Endodermal cell (in vitro differentiated cells): ENCODE data around the gene NEAT1. TPM values are rescaled to one million over a fixed set of nuclear protein-coding genes. Genes with fewer than 3 reads are reported as not detected.

Source experiments
- DNase-seq: peaks from one replicate; pipeline ENCODE4 v3.0.0-alpha.2; 2017
- H3K27ac ChIP-seq: 2 replicates; pipeline ENCODE4 v1.5.1; 2013; ENCODE audit warnings: mild to moderate bottlenecking, low read depth, low read length, moderate library complexity
- H3K27me3 ChIP-seq: 2 replicates; pipeline ENCODE4 v1.6.1; 2013; ENCODE audit warnings: mild to moderate bottlenecking, low read length, moderate library complexity; ENCODE audit not compliant: insufficient read depth, control insufficient read depth, poor library complexity, severe bottlenecking
- H3K36me3 ChIP-seq: 2 replicates; pipeline ENCODE4 v1.7.0; 2013; ENCODE audit warnings: mild to moderate bottlenecking, low read length, moderate library complexity; ENCODE audit not compliant: control insufficient read depth, insufficient read depth
- H3K4me1 ChIP-seq: one replicate; pipeline ENCODE4 v1.7.0; 2013; ENCODE audit warnings: low read length; ENCODE audit not compliant: control insufficient read depth, insufficient read depth
- H3K4me3 ChIP-seq: 2 replicates; pipeline ENCODE4 v1.5.1; 2013; ENCODE audit warnings: mild to moderate bottlenecking, low read length, moderate library complexity
- H3K9ac ChIP-seq: 2 replicates; pipeline ENCODE4 v1.6.1; 2013; ENCODE audit warnings: mild to moderate bottlenecking, low read length, moderate library complexity; ENCODE audit not compliant: poor library complexity, severe bottlenecking; ENCODE audit errors: extremely low read depth
- H3K9me3 ChIP-seq: 2 replicates; pipeline ENCODE4 v1.6.1; 2013; ENCODE audit warnings: mild to moderate bottlenecking, low read length, moderate library complexity; ENCODE audit not compliant: control insufficient read depth
- H3K27ac Mint-ChIP-seq: 2 replicates; pipeline ENCODE4 v1.8.0; 2020; ENCODE audit warnings: mixed read lengths
- H3K27me3 Mint-ChIP-seq: 2 replicates; pipeline ENCODE4 v1.8.0; 2021; ENCODE audit warnings: mild to moderate bottlenecking, mixed read lengths; ENCODE audit not compliant: insufficient read depth
- H3K36me3 Mint-ChIP-seq: 2 replicates; pipeline ENCODE4 v1.8.0; 2020; ENCODE audit warnings: low read depth, mixed read lengths
- H3K4me1 Mint-ChIP-seq: 2 replicates; pipeline ENCODE4 v1.8.0; 2020; ENCODE audit warnings: mixed read lengths
- H3K4me3 Mint-ChIP-seq: 2 replicates; pipeline ENCODE4 v1.8.0; 2020; ENCODE audit warnings: mild to moderate bottlenecking, moderate library complexity, mixed read lengths
- H3K9me3 Mint-ChIP-seq: 2 replicates; pipeline ENCODE4 v1.8.0; 2020; ENCODE audit warnings: mild to moderate bottlenecking, mixed read lengths
- CTCF ChIP-seq: fragments of 200-600 bp; sonication (generic); conservative IDR thresholded peaks from 2 replicates; pipeline ENCODE4 v1.5.0; 2021; ENCODE audit warnings: antibody characterized with exemption, mild to moderate bottlenecking
- WGBS, 2 experiments: methylation state at CpG; one replicate each; pipeline versions ENCODE4 v1.1.5 to v1.1.7; 2013; ENCODE audit warnings: missing lambda C conversion rate in 2 of 2, mixed read lengths in 1 of 2; ENCODE audit not compliant: insufficient coverage in 1 of 2, insufficient read length in 1 of 2; 5-methylcytosine and 5-hydroxymethylcytosine counted together
- total RNA-seq, 2 donors: library from RNA; stranded (reverse); fragmentation: NEBNext Ultra II Directional in 1 of 2; extraction: Animal tissue kit (Norgen Biotek cat#: 25700) in 1 of 2; gene quantifications; 2 replicates in 1 of 2; 3 replicates in 1 of 2; pipeline ENCODE4 v1.2.1, GENCODE V29; 2021

NEAT1 gene
- total RNA-seq, 2 donors from 2014 or later: 61.3 to 85.2 TPM

GRCh38 chr11:65414776-65415498, 7.7 kb upstream of the NEAT1 start:
- no peak for DNase-seq
- Mint-ChIP-seq H3K4me3 (no peak overlapping the region), H3K27me3 (no peaks in the 10 kb centered on the region), H3K36me3 (peaks cover 17% of the 10 kb centered on the region), H3K4me1 (peaks cover 41% of the 10 kb centered on the region), H3K27ac (no peak overlapping the region), H3K9me3 (no peaks in the 10 kb centered on the region)
- Histone ChIP-seq H3K4me3 (no peak overlapping the region), H3K4me1 (peaks cover 17% of the 10 kb centered on the region), H3K9me3 (no peaks in the 10 kb centered on the region), H3K36me3 (peaks cover under 1% of the 10 kb centered on the region), H3K9ac (no peak overlapping the region), H3K27me3 (no peaks in the 10 kb centered on the region), H3K27ac (no peak overlapping the region)
- no peak for TF ChIP-seq CTCF
- WGBS, 2 experiments: 91 to 92% methylated on average over 9 to 11 of the region's 11 CpGs

GRCh38 chr11:65415499-65416340, 6.9 kb upstream of the NEAT1 start:
- Histone ChIP-seq H3K9me3 (no peaks in the 10 kb centered on the region), H3K4me3 (peak overlapping the region; percentile 72), H3K4me1 (peaks cover 17% of the 10 kb centered on the region), H3K9ac (peak overlapping the region; percentile 25), H3K27me3 (no peaks in the 10 kb centered on the region), H3K36me3 (no peaks in the 10 kb centered on the region), H3K27ac (no peak overlapping the region)
- WGBS, 2 experiments: 87 to 89% methylated on average over 10 to 11 of the region's 11 CpGs
- Mint-ChIP-seq H3K4me1 (peaks cover 45% of the 10 kb centered on the region), H3K9me3 (no peaks in the 10 kb centered on the region), H3K36me3 (peaks cover 12% of the 10 kb centered on the region), H3K27me3 (no peaks in the 10 kb centered on the region), H3K4me3 (peak overlapping the region; percentile 33), H3K27ac (peak overlapping the region; percentile 27)
- DNase-seq: peak; percentile 54
- no peak for TF ChIP-seq CTCF

GRCh38 chr11:65416341-65416824, 6.2 kb upstream of the NEAT1 start:
- no peaks in the 10 kb centered on the region for H3K36me3 ChIP-seq
- peaks cover 8% of the 10 kb centered on the region for H3K36me3 Mint-ChIP-seq
- WGBS, 2 experiments: 10 to 24% methylated on average over 9 to 18 of the region's 18 CpGs
- H3K9ac ChIP-seq: peak overlapping the region; percentile 25
- H3K27me3 Mint-ChIP-seq: no peaks in the 10 kb centered on the region
- H3K4me1 Mint-ChIP-seq: peaks cover 52% of the 10 kb centered on the region
- H3K27ac Mint-ChIP-seq: peak overlapping the region; percentile 99
- peak; percentile 96 for TF ChIP-seq CTCF
- H3K4me3 Mint-ChIP-seq: peak overlapping the region; percentile 33
- peak overlapping the region; percentile 72 for H3K4me3 ChIP-seq
- no peak overlapping the region for H3K27ac ChIP-seq
- no peaks in the 10 kb centered on the region for H3K9me3 ChIP-seq
- H3K4me1 ChIP-seq: peaks cover 20% of the 10 kb centered on the region
- peak; percentile 98 for DNase-seq
- H3K27me3 ChIP-seq: no peaks in the 10 kb centered on the region
- H3K9me3 Mint-ChIP-seq: no peaks in the 10 kb centered on the region
